ENCODE data around the gene ITGB2. TPM values are rescaled to one million over a fixed set of nuclear protein-coding genes. Genes with fewer than 3 reads are reported as not detected.
A peak's percentile ranks its signal among the peaks of the same experiment; 100 is the strongest.

ITGB2 gene
- total RNA-seq, 1 experiment from 2014 or later, result not detected

DNA sequence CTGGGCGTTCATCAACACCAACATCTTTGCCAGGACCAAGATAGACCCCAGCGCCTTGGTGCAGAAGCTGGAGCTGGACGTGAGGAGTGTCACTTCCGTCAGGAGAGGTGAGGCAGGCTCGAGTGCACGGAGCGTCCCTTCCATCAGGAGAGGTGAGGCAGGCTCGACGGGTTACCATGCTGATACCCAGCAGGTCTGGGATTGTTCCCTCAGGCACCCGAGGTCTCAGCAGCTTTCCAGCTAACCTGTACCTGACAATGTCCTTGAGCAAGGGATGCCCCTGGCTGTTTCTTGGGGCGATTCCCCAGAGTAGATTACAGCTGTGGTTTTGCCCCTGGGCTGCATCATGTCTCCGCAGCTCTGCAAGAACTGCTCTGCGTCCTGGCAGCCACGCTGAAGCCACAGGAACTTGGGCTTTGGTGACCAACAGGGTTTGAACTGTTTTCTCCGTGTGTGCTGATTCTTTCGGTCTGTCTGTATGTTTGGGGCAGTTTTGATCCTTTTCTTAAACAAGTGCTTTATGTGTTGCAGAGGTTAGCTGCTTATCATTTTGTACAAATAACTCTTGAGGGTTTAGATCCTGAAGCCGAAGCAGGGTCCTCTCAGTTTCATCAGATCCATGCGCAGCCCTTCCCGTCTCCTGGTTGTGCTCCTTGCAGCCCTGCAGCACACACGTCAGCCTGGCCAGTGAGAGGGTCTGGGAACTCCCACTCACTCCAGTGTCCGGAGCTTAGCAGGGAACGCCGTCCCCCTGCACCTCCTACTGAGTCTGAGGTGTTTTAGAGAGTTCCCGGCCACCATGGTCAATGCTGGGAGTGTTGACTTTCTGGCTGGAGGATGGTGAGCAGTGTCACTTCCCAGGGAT, 23.2 kb upstream of the ITGB2 start:
- in situ Hi-C loops (cut with HindIII; ENCODE audit: low sequenced_read_pairs), result no loop called here
- DNase-seq (ENCODE audit: low spot score), result no peak

DNA sequence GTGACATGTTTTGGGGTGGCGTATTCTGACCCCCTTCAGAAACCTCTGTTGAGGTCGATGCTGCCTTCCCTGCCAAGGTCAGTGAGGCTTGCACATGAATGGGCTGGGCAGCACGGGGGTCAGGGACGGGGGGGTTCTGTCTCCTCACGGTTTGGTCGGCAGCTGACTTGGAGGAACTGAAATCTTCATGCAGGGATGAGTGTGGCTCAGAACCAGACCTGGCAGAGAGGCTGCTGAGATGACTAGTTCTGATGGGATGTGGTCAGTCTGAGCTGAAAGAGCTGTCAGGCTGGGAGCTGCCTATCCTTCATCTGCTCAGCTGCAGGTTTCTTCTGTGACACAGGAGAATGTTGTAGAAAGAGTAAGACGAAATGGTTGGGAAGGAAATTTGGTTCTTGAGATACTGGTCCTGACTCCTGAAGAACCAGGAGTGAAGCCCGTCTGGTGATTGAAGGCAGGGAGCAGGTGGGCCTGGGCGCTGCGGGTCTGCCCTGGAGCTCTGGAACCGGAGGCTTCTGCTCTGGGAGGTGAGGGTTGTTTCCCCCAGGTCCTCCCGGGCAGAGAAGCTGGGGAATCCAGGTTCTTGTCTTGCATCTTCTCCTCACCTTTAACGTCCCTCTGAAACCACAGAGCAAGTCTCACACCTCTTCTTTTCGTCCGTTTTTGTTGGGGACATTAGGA, 22.4 kb upstream of the ITGB2 start:
- no peak for DNase-seq (ENCODE audit: low spot score)
- in situ Hi-C loops (cut with HindIII; ENCODE audit: low sequenced_read_pairs), result no loop called here

DNA sequence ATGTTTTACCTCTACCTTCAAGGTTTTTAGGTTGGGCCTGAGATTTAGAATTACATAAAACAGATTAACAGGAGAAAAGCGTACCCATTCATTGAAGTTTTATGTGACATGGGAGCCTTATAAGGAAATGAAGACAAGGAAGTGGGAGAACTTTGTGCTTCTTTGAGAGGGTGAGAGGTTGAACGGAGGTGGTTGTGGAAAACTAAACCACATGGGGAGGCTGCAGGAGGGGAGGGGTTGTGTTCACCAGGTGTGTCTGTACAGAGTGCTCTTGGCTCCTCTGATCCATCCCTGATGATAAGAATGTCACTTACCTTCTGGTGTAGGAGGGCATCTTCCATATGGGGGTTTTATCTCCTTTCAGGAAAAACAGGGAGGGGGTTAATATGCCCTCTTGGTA, 21.9 kb upstream of the ITGB2 start:
- in situ Hi-C loops (cut with HindIII; ENCODE audit: low sequenced_read_pairs), result no loop called here

DNA sequence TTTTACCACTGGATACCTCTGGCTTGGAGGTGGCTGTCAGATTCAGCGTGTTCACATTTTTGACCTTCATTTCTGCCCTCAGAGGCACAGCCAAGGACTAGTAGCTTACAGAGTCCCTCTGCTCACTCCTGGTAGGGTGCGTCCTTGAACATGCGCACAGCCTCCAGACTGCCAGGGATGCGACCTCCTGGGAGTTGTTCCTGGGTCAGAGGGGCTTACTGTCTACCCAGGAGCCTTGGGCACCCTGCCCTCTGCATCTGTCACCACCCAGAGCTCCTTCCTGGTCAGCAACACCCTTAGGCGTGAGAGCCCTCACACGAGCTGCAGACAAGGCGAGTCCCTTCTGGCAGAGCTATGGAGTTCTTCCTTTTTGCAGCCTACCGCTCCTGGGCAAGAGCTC, 20.9 kb upstream of the ITGB2 start:
- DNase-seq (ENCODE audit: low spot score), result no peak
- in situ Hi-C loops (cut with HindIII; ENCODE audit: low sequenced_read_pairs), result no loop called here

More for the DNA sequence above, 21.9 kb upstream of the ITGB2 start:
- DNase-seq (ENCODE audit: low spot score), result no peak

DNA sequence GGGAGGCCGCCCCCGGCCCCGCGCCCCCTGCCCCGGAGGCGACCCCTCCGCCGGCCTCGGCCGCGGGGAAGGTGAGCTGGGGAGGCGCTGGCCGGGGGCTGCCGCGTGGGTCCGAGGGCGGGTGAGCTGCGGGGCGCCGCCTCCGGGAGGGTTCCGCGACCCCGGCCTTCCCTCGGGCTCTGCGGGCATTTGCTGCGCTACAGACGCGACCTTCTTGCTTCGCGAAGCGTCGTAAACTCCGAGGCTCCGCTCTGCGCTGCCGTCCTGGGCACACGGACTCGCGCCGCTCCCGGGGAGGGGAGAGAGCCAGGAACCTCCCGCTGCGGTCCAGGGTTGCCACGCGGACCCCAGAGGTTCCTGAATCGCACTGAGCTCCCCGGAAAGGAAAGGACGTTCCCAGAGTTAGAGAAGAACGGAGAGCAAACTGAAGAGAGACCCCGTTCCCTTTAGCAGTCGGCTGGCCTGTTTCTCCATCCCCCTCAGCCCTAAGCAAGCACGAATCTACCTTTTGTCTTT, 19.5 kb upstream of the ITGB2 start:
- DNase-seq (ENCODE audit: low spot score), result no peak
- in situ Hi-C loops (cut with HindIII; ENCODE audit: low sequenced_read_pairs), result no loop called here

DNA sequence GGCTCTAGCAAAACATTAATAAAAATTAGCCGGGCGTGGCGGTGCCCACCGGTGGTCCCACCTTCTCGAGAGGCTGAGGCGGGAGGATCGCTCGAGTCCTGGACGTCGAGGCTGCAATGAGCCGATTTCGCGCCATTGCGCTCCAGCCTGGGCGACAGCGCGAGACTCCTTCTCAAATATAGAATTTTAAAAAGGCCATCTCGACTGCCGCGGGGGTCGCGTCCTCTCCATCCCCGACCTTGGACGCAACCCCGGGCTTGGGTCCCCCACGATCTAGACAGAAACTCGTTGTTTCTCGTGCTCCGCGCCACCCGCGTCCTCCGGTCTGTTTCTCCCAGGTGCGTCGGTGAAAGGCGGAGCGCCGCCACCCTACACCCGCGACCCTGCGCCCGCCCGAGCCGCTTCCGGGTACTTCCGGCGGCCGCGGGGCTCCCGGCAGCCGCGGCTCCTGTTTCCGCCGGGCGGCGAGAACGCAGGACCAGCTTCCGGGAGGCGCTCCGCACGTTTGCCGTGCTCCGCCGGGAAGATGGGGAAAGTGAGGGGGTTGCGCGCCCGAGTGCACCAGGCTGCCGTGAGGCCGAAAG, 18.9 kb upstream of the ITGB2 start, which contains the start of gene SLX9:
TSS of gene SLX9 (plus strand) at position 498 of the 584 bp plus-strand sequence. CDS start at position 527, 29 bp downstream.
- DNase-seq (ENCODE audit: low spot score), result peak; percentile 75

DNA sequence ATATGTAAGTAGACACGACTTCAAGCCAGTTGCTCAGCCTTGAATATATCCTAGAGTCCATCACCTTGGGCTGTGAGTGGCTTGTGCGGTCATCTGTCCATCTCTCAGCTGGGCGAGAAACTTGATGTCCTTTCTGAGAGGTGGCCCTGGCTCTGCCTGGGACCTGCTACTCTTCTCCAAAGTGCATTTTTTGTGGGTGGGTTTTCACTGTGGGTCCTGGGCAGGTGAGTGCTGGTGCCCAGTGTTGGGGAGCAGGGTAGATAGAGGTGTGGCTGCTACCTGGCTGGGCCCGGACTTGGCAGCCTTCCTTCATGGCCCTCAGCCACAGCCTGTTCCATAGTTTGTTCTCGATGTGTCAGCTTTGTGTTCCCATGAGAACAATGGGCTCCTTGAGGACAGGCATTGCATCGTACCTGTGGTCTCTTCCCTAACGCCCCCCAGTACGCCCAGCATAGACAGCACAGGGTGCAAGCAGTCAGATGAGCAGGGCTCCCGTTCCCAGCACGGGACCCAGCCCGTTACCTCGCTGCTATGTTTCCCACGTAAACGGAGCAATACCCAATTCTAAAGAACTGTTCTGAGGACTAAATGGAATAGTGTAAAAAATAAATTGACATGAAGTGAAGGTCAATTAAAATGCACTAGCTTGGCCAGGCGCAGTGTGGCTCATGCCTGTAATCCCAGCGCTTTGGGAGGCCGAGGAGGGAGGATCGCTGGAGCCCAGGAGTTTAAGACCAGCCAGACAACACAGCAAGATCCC, 18.3 kb upstream of the ITGB2 start:
- in situ Hi-C loops (cut with HindIII; ENCODE audit: low sequenced_read_pairs), result no loop called here
- DNase-seq (ENCODE audit: low spot score), result no peak

More for the DNA sequence above, 18.9 kb upstream of the ITGB2 start, which contains the start of gene SLX9:
- in situ Hi-C loops (cut with HindIII; ENCODE audit: low sequenced_read_pairs), result no loop called here

DNA sequence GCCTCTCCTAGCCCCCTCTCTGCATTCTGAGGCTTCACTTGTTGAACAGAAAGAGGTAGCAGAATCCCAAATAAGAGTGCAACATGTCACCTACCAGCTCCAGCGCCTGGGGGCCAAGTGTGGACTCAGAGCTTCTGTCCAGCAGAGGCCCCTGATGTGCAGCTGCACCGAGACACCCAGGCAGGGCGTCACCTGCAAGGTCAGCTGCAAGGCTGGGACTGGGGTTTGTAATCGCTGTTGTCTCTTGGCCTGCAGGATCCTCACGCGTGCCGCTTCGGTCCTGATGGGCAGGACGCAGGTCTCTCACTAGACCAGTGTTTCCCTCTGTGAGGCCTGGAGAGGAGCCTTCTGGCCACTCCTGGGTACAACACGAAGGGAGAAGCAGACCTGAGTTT, 14.8 kb upstream of the ITGB2 start:
- in situ Hi-C loops (cut with HindIII; ENCODE audit: low sequenced_read_pairs), result no loop called here
- no peak for DNase-seq (ENCODE audit: low spot score)

DNA sequence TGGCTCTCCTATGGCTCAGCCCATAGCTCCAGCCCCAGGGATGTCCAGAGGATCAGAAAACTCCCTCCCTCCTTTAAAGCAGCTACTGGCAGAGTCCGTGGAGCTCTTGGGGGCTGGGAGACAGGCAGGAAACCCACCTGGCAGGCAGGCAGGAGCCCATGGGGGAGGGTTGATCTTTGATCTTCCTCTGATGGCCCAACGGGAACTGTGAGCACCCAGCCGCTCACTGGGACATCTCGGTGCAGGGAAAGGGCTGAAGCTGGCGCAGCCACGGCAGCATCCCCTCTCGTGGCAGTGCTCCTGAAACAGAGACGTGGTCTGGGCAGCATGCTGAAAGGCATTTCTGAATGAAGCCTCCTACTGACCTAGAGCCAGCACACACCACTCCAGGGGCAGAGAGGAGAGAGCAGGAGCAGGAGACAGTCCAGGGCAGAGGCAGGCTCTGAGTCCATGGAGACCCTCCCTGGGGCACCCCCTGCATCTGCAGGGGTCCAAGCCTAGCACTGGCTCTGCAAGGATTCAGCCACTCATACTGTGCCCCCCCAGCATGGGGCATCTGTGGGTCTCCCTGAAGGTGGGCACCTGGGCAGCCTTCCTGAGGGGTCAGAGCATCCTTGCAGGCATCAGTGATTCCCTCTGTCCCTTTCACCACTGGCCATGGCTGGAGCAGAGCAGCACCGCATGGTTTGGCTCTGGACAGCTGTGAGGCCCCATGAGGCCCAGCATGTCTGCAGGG, 14.3 kb upstream of the ITGB2 start:
- in situ Hi-C loops (cut with HindIII; ENCODE audit: low sequenced_read_pairs), result no loop called here
- DNase-seq (ENCODE audit: low spot score), result no peak

DNA sequence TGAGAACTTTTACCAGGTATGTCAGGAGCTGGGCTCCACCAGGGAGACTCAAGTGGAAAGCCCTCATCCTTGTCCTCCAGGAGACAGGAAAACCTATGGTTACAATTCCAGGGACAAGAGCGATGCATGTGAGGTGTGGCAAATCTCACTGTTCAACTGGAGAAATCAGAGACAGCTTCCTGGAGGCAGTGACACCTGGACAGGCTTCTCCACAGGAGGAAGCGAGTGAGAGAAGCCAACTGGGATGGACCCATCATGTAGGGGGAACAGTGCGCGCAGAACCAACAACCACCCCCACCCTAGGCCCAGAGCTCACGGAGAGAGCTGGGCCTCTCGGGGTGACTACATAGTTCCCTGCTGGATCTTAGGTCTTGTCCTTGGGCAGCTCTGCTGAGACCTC, 13.6 kb upstream of the ITGB2 start:
- in situ Hi-C loops (cut with HindIII; ENCODE audit: low sequenced_read_pairs), result no loop called here
- DNase-seq (ENCODE audit: low spot score), result no peak

DNA sequence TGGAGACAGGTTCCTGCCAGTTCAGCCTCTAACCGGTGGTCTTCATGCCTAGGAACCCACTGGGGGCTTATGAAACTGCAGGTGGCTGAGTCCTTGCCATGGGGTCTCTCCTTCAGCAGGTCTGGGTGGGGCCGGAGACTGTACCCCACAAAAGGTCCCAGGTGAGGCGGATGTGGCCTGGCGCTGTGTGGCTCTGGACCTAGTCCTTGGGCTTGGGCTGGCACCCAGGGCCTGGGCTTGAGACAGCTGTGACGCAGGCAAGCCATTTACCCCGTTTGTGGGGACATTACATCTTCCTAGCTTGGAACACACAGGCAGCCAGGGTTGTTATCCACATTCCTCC, 13.2 kb upstream of the ITGB2 start:
- in situ Hi-C loops (cut with HindIII; ENCODE audit: low sequenced_read_pairs), result no loop called here
- no peak for DNase-seq (ENCODE audit: low spot score)

DNA sequence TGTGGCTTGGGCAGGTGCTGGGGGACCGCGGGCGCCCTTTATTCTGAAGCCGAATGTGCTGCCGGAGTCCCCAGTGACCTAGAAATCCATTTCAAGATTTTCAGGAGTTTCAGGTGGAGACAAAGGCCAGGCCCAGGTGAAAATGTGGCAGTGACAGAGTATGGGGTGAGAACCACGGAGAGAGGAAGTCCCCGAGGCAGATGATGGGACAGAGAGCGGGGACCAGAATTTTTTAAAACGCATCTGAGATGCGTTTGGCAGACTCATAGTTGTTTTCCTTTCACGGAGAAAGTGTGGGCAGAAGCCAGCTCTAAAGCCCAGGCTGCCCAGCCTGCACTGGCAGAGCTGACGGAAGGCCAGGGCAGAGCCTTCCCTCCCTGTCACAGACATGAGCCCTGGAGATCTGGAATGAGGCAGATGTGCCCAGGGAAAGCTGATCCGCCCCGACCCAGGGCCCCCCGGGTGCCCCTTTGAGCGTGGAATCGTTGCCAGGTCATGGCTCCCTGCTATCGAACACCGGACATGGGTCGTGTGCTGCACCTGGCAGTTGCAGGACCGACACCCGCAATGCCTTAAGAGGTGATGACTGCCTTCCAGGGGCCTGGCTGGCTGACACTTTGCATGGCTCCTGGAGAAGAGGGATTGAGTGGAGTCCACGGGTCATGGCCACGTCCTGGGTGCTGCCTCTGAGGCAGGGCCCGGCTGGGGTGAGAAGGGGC, 12.7 kb upstream of the ITGB2 start:
- in situ Hi-C loops (cut with HindIII; ENCODE audit: low sequenced_read_pairs), result no loop called here
- DNase-seq (ENCODE audit: low spot score), result no peak

DNA sequence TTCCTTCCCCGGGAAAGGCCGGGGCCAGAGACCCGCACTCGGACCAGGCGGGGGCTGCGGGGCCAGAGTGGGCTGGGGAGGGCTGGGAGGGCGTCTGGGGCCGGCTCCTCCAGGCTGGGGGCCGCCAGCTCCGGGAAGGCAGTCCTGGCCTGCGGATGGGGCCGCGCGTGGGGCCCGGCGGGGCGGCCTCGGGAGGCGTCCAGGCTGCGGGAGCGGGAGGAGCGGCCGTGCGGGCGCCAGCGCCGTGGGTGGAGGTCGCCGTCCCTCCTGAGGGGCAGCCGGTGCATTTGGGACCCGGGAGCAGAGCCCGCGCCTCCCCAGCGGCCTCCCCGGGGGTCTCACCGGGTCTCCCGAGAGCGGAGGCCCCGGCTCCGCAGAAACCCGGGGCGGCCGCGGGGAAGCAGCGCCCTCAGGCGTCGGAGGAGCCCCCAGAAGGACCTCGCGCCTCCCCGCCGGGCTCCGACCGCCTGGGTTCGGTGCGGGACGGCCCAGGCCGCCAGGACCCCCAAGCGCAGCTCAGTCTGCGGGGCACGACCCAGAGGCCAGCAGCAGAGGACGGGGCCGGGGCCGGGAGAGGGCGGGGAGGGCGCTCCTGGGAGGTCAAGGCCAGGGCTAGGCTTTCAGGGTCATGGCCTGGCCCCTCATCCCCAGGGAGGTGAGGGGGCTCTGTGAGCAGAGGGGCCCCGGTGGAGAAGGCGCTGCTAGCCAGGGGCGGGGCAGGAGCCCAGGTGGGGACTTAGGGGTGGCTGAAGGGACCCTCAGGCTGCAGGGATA, 11.9 kb upstream of the ITGB2 start:
- in situ Hi-C loops (cut with HindIII; ENCODE audit: low sequenced_read_pairs), result no loop called here
- no peak for DNase-seq (ENCODE audit: low spot score)

DNA sequence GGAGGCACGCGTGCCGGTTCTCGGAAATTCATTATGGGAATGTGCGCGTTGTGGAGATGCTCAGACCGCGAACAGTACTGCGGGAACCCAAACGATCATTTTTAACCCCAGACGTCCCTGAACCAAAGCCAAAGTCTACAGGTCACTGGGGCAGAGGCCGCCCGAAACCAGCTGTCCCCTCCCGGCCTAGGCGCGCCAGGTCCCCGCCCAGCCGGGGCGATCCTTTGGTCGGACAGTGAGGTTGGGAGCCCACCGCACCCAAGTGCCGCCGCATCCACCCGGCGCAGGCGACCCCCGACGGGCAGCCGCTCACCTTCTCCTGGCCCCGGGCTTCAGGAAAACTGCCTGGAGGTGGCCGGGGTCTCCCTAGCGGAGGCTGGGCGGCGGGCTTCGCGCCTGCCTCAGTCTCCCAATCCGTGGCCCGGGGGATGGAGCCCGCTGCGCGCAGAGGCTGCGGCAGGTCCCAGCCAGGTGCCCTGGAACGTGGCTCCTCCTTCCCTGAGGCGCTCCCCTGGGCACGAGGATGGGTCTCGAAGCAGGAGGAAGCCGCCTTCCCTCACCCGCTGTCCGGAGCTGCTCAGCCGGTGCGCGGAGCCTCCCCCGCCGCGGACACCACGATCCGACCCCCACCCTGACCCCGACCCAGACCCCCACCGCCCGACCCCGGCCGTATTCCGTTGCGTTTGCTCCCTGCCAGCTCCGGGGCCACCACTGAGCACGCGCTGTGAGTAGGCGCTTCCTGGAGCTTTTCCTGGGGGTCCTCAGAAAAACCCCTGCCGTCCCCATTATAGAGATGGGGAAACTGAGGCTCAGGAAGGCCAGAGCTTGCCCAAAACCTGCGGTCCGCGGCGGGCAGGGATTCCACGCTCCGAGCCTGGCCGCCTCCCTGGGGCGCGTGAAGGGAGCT, 11.1 kb upstream of the ITGB2 start:
- in situ Hi-C loops (cut with HindIII; ENCODE audit: low sequenced_read_pairs), result no loop called here

DNA sequence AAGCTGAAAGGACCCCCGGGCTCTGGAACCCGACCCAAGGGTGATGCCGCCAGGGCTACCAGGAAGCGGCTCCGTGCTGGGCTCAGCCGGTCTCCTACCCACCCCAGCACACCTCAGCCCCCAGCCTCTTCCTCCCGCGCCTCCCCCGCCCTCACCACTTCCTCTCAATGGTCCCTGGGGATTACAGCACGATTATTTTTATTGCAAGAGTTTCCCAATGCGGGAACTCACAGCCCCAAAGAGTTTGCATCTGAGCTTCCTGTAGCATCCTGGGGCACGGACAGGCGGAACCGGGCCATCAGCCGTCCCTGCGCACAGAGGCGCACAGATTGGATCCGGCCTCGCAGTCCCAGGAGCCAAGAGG, 10.4 kb upstream of the ITGB2 start:
- in situ Hi-C loops (cut with HindIII; ENCODE audit: low sequenced_read_pairs), result no loop called here

More for the DNA sequence above, 11.1 kb upstream of the ITGB2 start:
- no peak for DNase-seq (ENCODE audit: low spot score)

DNA sequence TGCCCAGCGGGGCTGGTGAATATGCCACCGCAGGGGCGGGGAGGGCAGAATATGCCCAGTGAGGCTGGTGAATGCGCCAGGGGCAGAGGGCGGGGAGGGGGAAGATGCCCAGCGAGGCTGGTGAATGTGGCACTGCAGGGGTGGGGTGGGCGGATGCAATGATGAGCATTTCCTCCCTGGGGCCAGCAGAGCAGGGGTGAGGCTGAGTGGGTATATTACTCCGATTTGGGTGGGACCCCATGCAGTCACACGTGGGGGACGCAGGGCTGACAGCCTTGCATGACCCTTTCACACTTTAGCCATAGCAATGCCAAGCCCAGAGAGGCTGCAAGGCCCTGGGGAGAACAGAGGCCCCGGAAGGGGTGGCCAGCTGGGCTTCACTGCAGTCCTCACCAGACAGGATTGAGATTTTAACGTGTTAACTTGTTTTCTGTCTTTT, 9.9 kb upstream of the ITGB2 start:
- in situ Hi-C loops (cut with HindIII; ENCODE audit: low sequenced_read_pairs), result no loop called here
- no peak for DNase-seq (ENCODE audit: low spot score)

More for the DNA sequence above, 10.4 kb upstream of the ITGB2 start:
- no peak for DNase-seq (ENCODE audit: low spot score)

Data from G401 (cell line).